ENCODE measurements around the gene EPM2A.

Gene EPM2A

DNA sequence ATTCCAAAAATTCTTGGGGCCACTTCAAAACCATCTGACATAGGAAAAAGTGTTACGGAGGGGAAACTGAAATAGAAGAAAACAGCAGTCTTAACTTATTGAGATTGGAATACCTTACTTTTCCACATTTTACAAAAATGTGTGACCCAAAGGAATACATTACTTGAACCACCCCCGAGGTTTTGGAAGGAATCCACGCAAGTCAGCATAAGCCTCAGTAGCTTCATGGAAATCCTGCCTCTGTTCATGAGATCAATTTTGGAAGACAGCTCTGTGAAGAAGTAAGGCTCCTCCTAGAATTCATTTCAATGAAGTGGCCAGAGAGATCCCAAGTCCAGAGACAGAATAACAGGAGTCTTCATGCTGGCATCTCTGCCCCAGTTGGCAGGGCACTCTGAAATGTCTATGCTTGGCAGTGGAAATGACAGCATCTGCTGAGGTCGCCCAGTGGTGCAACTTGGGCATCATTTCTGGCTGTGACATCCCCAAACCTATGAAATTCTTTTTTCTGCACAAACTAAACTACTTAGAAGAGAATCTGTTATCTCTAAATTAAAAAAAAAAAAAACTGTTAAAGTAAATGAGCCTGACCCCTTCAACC lies 132.5 kb downstream of the EPM2A start:
- DNase-seq (ENCODE audit: low spot score) = no peak

DNA sequence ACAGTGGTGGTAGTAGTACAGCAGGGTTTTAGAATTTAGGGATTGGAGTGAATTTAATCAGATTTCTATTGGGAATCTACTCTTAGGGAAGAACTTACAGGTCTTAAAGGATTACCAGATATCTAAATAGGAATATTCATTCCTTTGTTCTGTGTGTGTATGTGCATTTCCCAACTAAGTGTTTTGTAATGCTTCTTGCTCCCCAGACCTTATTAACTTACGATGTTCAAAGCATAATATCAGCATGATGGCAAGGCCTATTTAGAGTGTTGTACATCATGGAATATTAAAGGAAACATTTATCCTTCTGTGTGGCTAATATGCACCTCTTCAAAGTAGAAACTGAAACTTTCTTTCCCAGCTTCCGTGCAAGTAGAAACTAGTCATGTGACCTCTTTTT lies 133.9 kb downstream of the EPM2A start:
- no peak for DNase-seq (ENCODE audit: low spot score)

DNA sequence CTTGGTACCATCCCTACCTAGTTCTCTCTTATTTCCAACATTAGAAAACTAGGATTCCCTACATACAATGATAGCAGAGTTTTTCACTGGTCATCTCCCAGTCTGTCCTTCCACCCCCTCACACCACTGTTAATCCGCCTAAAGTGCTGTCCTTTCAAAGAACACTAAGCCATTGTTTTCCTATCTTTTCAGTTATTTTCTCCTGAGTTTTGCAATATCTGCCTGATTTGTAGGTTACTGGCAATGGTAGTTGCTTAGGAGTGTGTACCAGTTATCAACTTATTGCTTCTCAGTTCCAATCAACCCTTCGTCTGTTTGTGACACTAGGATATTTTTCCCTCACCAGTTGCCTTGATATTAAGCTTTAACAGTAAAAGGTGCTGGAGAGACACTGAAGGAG lies 135.0 kb downstream of the EPM2A start:
- no peak for DNase-seq (ENCODE audit: low spot score)

DNA sequence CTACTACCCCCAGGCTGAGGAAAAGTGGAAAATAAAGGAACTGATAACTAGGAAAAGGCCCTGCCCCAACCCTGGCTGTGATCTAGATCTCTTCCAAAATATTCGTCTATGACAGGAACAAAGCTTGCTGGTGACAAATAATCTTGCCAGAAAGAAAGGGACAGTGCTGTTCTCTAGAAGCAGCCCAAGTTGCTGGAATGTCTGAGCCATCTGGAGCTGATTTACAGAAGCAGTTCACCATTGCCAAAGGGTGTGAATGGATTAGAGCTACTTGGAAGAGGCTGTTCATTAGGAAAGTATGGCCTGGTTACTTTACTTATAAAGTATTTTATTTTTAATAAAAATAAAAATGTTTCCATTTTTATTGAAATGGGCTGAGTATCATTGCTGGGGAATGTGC lies 146.3 kb downstream of the EPM2A start:
- DNase-seq (ENCODE audit: low spot score) = no peak

GRCh38 chr6:145587334-145587733 lies 148.0 kb downstream of the EPM2A start:
- DNase-seq (ENCODE audit: low spot score) = no peak

GRCh38 chr6:145583753-145584152 lies 151.6 kb downstream of the EPM2A start:
- DNase-seq (ENCODE audit: low spot score) = no peak

Data from D341Med (cell line).